HTERT RPE-1 (cell line): ENCODE measurements around the gene AMMECR1L.
"Not testable (repeated sequence)": the region's sequence is repeated elsewhere in the genome, so short reads cannot be mapped to it uniquely, and the experiment has no call there.

ENCODE experiments used
- in situ Hi-C: fragments of 300-500 bp; cut with MboI; formaldehyde crosslinking; loops from 4 replicates; pipeline ENCODE4 v1.14.3; 2020; ENCODE audit warnings: low sequenced_read_pairs

AMMECR1L gene

DNA sequence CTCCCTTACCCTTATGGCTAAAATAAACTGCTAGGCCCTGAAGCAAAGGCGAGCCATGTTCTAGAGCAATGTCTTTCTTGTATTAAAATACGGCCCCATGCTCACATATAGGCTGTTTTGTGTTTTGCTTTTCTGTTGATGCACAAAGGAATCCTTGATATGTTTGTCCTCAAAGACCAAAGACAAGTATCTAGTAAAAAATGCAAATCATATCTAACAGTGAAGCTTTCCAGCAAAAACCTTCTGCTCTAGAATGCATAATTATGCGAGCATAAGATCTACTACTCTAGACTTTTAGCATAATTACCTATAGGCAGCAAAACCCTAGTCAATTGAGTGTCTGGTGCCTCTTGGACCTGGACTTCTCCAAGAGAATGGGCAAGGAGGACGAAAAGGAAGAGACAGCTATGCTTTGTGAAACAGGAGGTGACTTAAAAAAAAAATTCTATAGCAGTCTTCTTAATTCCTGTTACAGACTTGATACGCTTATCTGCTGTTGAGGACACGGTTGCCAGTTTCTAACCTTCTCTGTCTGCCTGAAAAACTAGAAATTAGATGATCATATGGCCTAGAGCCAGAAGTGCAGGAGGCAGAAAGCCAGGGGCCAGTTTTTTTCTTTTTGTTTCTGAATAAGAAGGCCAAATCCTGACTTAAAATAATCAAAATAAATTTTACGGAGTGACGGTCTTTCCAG lies 1.5 kb upstream of the AMMECR1L start:
- in situ Hi-C loops: no loop called here

DNA sequence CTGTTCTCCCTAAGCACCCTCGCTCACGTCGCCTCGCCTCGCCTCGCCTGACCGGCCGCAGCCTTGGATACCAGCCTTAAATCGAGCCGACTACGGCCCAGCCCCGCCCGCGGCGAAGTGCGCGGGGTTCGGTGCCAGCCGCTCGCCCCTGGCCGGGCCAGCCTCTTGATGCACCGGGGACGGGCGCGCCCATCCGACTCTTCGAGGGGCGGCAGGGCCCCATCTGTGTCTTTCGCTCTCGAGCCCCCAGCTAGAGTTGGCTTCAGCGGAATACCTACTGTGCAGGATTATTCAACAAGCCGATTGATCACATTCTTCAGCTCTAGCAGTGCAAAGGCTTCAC lies 808 bp upstream of the AMMECR1L start:
- in situ Hi-C loops: not testable (repeated sequence)

DNA sequence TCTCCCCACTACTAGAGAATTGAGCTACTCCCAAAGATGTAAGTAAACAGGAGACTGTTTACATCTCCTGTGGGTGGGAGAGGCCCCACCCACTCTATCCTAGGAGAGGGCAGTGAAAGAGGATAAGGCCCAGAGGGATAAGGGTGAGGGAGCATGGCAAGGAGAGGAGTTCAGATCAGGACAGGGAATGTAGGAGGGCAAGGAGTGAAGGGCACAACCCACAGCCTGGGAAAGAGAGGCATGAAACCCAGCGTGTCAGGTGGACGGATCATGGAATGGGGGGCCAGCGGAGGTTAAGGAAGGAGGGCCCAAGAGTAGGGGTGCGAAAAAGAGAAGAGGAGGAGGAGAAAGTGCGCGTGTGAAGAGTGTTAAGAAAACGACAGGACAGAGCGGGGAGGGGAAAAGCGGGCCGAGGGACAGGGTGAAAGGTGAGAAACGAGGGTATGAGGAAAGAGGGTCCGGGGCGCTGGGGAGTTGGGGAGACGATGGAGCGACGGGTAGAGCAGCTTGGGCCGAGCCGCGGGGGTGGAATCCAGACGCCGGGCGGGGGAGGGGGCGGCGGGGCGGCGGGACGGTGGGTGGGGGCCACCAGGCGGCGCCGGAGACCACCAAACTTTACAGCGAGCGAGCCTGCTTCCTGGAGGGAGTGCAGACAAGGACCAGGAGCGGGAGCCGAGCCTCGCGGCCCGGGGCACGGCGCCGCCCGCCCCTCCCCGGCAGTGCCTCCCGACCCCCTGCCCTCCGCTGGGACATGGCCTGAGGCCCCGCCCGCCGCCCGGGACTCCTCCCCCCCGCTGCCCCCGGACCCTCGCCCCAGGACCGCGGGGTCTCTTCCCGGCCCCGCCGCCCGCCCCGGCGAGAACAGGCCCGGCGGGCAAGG lies 655 bp downstream of the AMMECR1L start:
- in situ Hi-C loops: not testable (repeated sequence)

DNA sequence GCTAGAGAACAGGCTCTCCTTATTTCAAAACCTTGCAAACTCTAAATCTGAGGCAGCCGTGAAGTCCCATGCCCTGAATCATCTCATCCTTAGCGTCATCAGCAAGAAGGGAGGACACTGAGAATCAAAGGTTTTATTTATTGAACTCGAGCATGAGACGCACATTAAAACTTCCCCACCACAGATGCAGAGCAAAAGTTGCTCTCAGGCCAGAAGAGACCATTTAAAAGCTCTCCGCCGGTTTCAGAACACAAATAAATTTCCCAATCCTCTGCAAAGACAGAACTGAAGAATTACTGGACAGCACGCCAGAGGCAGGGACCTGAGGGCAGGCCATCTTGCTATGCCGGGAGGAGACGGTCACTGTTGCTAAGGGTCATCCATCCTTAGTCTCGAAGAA lies 1.3 kb downstream of the AMMECR1L start:
- in situ Hi-C loops: no loop called here

DNA sequence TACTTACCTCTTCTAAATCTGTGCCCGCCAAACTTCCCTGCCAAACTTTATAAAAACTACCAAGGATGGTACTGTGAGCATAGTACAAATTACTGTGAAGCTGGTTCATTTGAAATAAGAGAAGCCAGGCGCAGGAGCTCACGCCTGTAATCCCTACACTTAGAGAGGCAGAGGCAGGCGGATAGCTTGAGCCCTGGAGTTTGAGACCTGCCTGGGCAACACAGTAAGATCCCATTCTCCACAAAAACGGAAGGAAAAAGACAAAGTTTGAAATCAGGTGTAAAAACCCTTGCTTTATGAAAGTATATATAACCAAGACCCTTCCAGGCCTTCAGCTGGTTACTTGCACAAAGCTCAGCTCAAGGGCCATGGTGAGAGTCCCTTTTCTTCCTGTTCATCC lies 5.9 kb downstream of the AMMECR1L start:
- in situ Hi-C loops: no loop called here

DNA sequence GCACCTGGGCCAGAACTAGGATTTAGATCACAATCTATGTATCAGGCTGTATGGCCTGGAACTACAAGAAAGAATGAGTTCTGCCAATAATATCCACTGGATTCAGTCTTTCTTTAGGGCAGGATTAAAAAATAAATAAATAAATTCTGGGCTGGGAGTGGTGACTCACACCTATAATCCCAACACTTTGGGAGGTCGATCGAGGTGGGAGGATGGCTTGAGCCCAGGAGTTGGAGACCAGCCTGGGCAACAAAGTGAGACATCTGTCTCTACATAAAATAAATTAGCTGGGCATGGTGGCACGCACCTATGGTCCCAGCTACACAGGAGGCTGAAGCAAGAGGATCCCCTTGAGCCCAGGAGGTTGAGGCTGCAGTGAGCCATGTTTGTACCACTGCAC lies 8.1 kb downstream of the AMMECR1L start:
- in situ Hi-C loops: no loop called here

DNA sequence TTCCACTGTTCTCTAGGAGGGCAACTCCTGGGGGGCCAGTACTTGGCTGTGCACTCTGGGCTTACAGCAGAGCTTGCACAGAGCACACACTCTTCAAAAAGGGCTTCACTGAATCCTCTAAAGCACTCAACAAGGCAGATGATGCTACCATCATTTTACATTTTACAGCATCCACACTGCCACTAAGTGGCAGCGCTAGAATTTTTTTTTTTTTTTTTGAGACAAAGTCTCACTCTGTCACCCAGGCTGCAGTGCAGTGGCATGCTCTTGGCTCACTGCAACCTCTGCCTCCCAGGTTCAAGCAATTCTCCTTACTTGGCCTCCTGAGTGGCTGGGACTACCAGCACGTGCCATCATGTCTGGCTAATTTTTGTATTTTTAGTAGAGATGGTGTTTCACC lies 8.6 kb downstream of the AMMECR1L start:
- in situ Hi-C loops: no loop called here

DNA sequence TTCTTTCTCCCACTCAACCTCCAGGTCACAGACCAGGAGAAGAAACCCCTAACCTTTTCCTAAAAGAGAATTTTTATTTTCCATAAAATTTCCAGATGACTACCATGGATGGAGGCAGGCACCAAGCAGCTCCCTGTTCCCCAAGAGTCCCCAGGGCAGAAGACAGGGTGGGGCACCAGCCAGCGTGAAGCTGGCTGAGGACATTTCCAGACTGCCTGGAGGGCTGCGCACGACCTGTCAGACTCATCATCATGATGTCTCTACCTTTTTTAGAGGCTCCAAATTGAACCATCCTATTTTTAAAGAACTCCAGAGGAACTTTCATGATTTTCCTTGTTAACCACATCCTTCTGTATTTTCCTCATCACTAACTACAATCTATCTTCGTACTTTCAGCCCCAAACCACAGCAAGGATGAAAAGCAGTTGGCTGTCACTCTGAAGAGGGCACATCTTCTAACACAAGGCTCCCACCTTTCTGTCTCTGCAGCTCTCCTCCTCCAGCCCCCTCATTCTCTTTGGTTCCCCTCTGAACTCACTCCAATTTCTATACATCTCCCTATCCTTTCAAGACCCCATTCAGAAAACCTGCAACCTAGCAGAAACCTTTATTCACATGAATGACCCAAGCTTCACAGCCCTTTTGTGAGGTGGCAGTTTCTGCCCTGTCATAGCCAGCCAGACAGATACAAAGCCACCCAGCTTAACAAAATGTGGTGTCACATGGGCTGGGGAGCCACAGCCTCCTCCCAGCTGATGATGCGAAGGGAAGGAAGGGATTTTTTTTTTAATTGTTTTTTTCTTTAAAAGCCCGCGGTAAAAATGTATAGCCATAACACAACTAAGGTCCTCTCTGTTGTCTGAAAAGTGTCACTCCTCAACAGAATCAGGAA lies 11.1 kb downstream of the AMMECR1L start:
- in situ Hi-C loops: no loop called here

DNA sequence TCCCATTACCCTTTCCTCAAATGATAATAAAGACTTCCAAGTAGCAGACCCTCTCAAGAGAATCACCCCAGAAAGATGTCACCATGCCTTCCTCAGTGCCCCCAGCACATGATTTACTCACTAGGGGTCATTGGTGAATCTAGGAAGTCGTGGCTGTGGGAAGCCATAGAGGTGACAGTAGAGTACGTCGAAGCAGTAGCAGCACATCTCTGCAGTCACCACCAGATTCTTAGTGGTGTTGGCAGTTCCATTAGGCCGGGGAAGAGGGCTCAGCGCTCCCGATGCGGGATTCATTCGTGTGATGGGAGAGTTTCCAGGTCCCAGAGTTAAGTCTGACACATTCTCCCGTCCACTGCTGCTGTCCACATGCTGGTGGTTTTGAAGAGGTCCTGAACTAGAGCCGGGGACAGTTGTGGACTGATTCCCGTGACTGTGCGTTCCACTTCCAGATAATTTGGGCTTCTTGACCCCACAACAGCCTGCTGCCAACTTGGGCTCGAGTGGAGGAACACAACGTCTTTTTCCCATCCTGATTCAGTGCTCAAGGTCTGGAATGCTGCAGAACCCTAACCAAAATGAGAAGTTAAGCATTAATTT lies 12.0 kb downstream of the AMMECR1L start:
- in situ Hi-C loops: no loop called here

DNA sequence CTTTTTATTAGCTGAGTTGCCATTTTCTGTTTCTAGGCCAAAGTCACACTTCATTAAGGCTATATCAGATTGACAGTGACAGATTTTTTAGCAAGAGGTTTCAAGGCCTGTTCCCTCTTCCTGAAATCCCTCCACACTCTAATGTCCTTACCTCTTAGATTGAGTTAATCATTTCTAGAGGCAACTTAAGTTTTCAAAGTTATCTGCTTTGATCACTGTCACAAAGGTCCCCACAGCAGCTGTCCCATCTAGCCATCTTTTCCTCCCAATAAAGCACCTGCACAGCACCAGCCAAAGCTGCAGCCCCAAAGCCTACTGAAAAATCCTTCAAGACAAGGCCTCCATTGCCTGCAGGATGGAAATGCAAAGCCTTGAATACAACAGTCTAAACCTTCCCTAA lies 13.4 kb downstream of the AMMECR1L start:
- in situ Hi-C loops: no loop called here

DNA sequence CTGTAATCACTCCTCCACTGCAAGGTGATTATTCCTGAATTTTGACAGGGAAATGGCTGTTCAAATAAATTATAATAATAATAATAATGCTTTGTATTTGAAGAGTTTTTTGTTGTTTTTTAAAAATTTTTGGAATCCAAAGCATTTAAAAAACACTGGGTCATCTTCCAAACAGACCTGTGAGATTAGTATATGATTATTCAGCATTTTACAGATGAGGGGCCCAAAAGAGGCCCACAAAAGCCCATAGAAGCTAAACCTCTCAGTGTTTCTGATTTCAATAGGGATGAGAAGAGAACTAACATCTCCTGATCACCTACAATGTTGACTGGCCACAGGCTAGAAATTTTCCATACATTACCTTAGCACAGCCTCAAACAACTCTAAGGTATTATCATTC lies 19.8 kb downstream of the AMMECR1L start:
- in situ Hi-C loops: no loop called here

DNA sequence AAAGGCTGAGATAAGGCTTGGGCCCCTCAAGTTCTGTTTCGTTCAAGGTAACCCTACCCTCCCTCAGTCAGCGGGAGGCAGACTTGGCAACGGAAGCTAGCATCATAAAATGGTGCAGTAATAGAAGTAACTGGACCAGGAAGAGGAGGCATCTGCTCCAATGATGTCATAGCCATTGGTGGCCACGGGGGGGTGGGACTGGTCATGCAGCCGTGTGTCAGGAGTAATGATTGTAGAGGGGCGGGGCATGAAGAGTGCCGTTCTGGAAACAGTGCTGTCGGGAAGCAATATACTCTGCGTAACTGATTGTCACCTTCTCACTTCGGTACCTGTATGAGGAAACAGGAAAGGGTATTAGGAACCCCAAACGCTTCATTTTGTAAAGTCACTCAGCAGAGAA lies 20.9 kb downstream of the AMMECR1L start:
- in situ Hi-C loops: no loop called here

DNA sequence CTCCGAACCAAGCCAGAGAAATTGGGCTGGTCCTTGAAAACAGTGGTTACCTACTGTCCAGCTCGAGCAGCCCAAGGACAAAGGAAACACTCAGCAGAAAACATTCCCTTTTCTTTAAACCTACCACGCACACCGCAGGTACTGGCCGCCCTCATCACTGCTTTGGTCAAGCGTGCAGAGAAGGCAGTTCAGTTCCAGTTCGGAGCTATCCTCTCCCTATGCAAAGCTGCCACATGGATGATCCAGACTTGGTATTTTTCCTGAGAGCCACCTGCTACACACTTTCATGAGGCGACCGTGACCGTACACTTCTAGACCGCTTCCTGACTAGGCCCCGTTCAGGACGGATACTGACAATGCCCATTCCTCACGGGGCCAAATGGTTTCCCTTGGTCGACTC lies 23.5 kb downstream of the AMMECR1L start:
- in situ Hi-C loops: no loop called here

DNA sequence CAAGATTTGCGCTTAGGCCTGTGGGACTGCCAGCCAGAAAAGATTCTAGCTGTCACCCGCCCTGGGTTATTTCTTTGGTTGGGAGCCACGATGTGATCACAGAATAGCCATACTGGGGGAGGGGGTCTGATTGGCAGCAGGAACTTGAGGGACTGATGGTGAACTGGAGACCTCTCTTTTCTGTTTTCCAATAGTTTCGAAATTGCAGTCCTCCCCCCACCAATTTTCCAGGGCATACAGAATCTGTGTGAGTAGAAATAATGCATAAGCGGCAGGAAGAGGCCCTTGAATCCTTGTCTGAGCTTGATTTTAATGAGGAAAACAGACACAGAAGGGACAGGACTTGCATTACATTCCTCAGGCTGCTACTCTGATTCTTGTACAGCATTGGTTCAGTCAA lies 25.6 kb downstream of the AMMECR1L start:
- in situ Hi-C loops: no loop called here

DNA sequence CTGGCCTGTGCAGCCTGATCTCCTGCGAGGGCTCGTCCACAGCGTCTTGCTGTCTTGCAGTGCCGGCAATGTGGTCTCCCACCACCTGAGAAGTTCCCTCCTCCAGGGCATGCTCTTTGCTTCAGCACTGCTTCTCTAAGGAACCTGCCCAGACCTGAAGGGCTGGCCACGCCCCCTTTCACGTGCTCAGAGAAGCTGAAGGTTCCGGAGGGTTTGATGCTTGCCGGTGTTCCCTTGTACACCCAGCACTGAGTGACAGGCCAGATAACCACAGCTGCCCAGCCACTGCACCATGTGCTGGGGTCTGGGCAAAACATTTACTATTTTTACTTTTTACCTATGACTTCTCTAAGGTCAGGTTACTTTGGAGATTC lies 26.1 kb downstream of the AMMECR1L start:
- in situ Hi-C loops: no loop called here

DNA sequence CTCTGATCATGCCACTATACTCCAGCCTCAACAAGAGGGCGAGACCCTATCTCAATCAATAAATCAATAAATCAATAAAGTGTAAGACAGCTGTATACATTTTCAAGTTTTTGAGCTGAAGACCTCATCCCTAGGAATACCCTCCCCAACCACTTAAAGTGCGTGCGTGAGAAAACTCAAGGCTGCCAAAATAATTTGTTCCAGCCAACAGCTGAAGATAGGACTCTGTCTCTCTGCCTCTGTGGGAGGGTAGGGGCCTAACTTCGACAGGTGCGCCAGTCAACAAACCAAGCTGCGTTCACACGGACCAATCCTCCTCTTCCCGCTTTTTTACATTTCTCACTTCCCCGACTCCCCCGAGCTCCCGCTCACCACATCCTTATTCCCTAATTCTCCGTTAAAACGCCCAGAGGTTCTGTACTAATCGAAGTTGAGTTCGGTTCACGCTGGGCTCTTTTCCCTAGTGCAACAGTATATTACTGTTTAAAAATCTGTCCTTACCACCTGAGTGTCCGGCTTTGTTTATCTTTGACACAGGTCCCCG lies 28.4 kb downstream of the AMMECR1L start:
- in situ Hi-C loops: no loop called here

DNA sequence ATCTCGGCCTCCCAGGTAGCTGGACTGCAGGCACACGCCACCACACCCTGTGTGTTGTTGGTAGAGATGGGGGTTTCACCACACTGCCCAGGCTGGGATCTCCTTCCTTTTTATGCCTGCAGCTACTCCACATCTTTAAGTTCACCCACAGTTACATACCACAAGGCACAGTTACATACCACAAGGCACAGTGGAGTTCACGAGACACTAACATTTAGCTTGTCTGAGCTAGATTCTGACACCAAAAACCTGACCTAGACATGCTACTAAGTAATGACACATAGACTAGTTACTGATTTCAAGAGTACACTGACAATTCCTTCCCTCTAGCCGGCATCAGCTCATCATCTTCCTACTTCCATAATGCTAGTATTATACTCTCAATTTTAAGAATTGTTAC lies 32.1 kb downstream of the AMMECR1L start:
- in situ Hi-C loops: no loop called here

DNA sequence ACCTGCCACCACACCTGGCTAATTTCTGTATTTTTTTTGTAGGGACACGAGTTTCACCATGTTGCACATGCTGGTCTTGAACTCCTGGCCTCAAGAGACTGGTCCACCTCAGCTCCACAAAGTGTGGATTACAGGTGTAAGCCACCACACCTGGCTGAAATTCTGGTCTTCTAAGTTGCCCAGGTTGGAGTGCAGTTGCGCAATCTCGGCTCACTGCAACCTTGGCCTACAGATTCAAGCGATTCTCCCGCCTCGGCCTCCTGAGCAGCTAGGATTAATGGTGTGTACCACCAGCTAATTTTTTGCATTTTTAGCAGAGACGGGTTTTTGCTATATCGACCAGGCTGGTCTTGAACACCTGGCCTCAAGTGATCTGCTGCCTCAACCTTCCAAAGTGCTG lies 33.4 kb downstream of the AMMECR1L start:
- in situ Hi-C loops: no loop called here

DNA sequence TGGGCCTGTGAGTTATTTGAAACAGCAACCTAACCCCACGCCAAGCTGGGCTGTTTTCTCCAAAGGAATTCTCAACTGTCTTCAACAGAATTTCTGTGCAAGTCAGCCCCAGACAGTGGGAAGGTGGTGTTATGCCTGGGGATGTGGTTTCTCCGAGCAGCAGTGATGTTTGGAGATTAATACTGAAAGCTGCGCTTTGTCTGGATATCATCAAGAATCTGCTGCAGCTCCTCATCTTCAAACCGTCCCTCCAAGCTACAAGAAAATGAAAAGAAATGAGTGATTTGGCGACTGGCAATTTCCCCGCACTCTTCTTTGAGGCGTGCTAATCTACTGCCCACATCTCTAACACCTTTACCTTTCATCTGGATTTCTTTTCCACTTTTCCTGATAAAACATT lies 37.8 kb downstream of the AMMECR1L start:
- in situ Hi-C loops: no loop called here

DNA sequence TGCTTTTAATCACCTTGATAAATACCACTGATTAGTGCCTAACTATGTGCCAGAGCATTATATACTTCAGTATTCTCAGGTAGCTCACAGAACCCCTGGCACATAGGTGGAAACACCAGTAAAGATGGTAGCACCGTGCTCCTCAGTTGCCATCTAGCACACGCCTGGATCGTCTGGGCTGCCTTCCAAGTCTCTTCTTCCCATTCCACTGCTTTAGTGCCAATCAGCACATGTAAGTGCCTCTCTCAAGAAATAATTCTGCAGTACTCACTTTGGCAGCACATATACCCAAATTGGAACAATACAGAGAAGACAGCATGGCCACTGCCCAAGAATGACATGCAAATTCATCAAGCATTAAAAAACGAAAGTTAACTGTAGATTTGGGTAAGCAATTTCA lies 40.8 kb downstream of the AMMECR1L start:
- in situ Hi-C loops: no loop called here

DNA sequence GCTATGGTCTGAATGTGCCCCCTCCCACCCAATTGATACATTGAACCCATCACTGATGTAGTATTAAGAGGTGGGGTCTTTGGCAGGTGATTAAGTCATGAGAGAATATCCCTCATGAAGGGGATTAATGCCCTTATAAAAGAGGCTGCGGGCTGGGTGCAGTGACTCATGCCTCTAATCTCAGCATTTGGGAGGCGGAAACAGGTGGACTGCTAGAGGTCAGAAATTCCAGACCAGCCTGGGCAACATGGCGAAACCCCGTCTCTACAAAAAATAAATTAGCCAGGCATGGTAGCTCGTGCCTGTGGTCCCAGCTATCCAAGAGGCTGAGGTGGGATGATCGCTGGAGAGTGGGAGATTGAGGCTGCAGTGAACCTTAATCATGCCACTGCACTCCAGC lies 42.1 kb downstream of the AMMECR1L start:
- in situ Hi-C loops: no loop called here
